IMR-90 (cell line): ENCODE data around the gene RPTOR. TPM values are rescaled to one million over a fixed set of nuclear protein-coding genes. Genes with fewer than 3 reads are reported as not detected.

Experiments
- ATAC-seq: fragments of 200-7000 bp; cut with Tn5 transposase; 2 replicates; pipeline ENCODE4 v1.9.1; 2020; ENCODE audit warnings: low read depth, mild to moderate bottlenecking, moderate library complexity
- BruUV-seq: library from RNA; stranded (reverse); fragments of 400-500 nt; replicated peaks from 2 replicates; lab custom pipeline; 2021; lab: Mats Ljungman, UMichigan
- CTCF ChIA-PET: fragments of 300-600 bp; formaldehyde crosslinking; extraction: SDS; loops from one replicate; lab custom pipeline; 2021; ENCODE audit warnings: antibody characterized with exemption; lab: Yijun Ruan, JAX
- POLR2A ChIA-PET: fragments of 300-600 bp; sonication (Branson Sonifier 250); formaldehyde crosslinking; loops from one replicate; lab custom pipeline; 2022; ENCODE audit warnings: antibody characterized with exemption; ENCODE audit not compliant: unreplicated experiment; lab: Charles Lee
- DNase-seq: peaks from one replicate; pipeline ENCODE4 v3.0.0; 2013
- H2AFZ ChIP-seq: replicated peaks from 2 replicates; pipeline ENCODE3; 2013; ENCODE audit warnings: low read length, mild to moderate bottlenecking; ENCODE audit not compliant: poor library complexity
- H2AK5ac ChIP-seq: 2 replicates; pipeline ENCODE4 v1.6.1; 2013; ENCODE audit warnings: low read depth, low read length, inconsistent platforms
- H2AK9ac ChIP-seq: replicated peaks from 2 replicates; pipeline ENCODE3; 2013; ENCODE audit warnings: mild to moderate bottlenecking, low read depth, low read length, moderate library complexity; ENCODE audit not compliant: poor library complexity
- H2BK120ac ChIP-seq: 2 replicates; pipeline ENCODE4 v1.6.1; 2013; ENCODE audit warnings: low read depth, low read length, inconsistent platforms
- H2BK15ac ChIP-seq: 3 replicates; pipeline ENCODE4 v1.6.1; 2013; ENCODE audit warnings: low read depth, low read length, inconsistent platforms
- H2BK20ac ChIP-seq: 2 replicates; pipeline ENCODE4 v1.6.1; 2013; ENCODE audit warnings: low read depth, mild to moderate bottlenecking, inconsistent platforms, low read length, moderate library complexity
- H2BK5ac ChIP-seq: 2 replicates; pipeline ENCODE4 v1.6.1; 2013; ENCODE audit warnings: mild to moderate bottlenecking, low read depth, low read length, inconsistent platforms; ENCODE audit not compliant: poor library complexity, severe bottlenecking
- H3K14ac ChIP-seq: replicated peaks from 2 replicates; pipeline ENCODE4 v1.6.1; 2013; ENCODE audit warnings: low read depth, low read length, inconsistent platforms
- H3K18ac ChIP-seq: 2 replicates; pipeline ENCODE4 v1.6.1; 2013; ENCODE audit warnings: low read depth, low read length, control low read depth
- H3K23ac ChIP-seq: 2 replicates; pipeline ENCODE4 v1.6.1; 2013; ENCODE audit warnings: low read depth, low read length, inconsistent platforms
- H3K27ac ChIP-seq: 2 replicates; pipeline ENCODE4 v1.5.1; 2013; ENCODE audit warnings: mild to moderate bottlenecking, control low read depth, low read length; ENCODE audit not compliant: insufficient read depth
- H3K27me3 ChIP-seq: 2 replicates; pipeline ENCODE4 v1.6.1; 2013; ENCODE audit warnings: low read length; ENCODE audit not compliant: control insufficient read depth, insufficient read depth
- H3K36me3 ChIP-seq: 2 replicates; pipeline ENCODE4 v1.6.1; 2013; ENCODE audit warnings: low read length, mixed read lengths; ENCODE audit not compliant: control insufficient read depth, insufficient read depth
- H3K4ac ChIP-seq: 2 replicates; pipeline ENCODE4 v1.6.1; 2013; ENCODE audit warnings: low read depth, low read length, inconsistent platforms
- H3K4me1 ChIP-seq: 2 replicates; pipeline ENCODE4 v1.6.1; 2013; ENCODE audit warnings: low read length, mixed read lengths; ENCODE audit not compliant: control insufficient read depth, insufficient read depth
- H3K4me2 ChIP-seq: 2 replicates; pipeline ENCODE4 v1.6.1; 2013; ENCODE audit warnings: low read depth, mild to moderate bottlenecking, control low read depth, low read length, moderate library complexity
- H3K4me3 ChIP-seq: 2 replicates; pipeline ENCODE4 v1.5.1; 2013; ENCODE audit warnings: low read depth, mild to moderate bottlenecking, control low read depth, low read length, moderate library complexity; ENCODE audit not compliant: insufficient read depth
- H3K56ac ChIP-seq: 2 replicates; pipeline ENCODE4 v1.6.1; 2013; ENCODE audit warnings: low read length, inconsistent platforms; ENCODE audit not compliant: insufficient read depth; ENCODE audit errors: extremely low read depth
- H3K79me1 ChIP-seq, 2 experiments: 2 replicates each; pipeline ENCODE4 v1.6.1; 2013; ENCODE audit warnings: low read length in 2 of 2, inconsistent platforms in 1 of 2, low read depth in 1 of 2
- H3K9ac ChIP-seq: 2 replicates; pipeline ENCODE4 v1.6.1; 2013; ENCODE audit warnings: low read depth, low read length, control low read depth
- H3K9me1 ChIP-seq: 2 replicates; pipeline ENCODE4 v1.6.1; 2013; ENCODE audit warnings: low read length, inconsistent platforms; ENCODE audit not compliant: insufficient read depth
- H3K9me3 ChIP-seq: 2 replicates; pipeline ENCODE4 v1.6.1; 2013; ENCODE audit warnings: low read length; ENCODE audit not compliant: control insufficient read depth, insufficient read depth
- H4K20me1 ChIP-seq: 2 replicates; pipeline ENCODE4 v1.6.1; 2013; ENCODE audit warnings: low read length, inconsistent platforms; ENCODE audit not compliant: insufficient read depth
- H4K5ac ChIP-seq: 2 replicates; pipeline ENCODE4 v1.6.1; 2013; ENCODE audit warnings: mild to moderate bottlenecking, low read depth, low read length, control low read depth
- H4K8ac ChIP-seq, 2 experiments: 2 replicates each; pipeline ENCODE4 v1.6.1; 2013; ENCODE audit warnings: low read depth in 2 of 2, low read length in 2 of 2, control low read depth in 1 of 2, inconsistent platforms in 1 of 2
- H4K91ac ChIP-seq: 2 replicates; pipeline ENCODE4 v1.6.1; 2013; ENCODE audit warnings: low read depth, low read length, inconsistent platforms; ENCODE audit not compliant: insufficient read depth
- CHD1 ChIP-seq: IDR thresholded peaks from 2 replicates; pipeline ENCODE4 v1.6.1; 2012; ENCODE audit warnings: low read depth, low read length, improper control_type of control experiment
- MAFK ChIP-seq: IDR thresholded peaks from 2 replicates; pipeline ENCODE4 v1.6.1; 2012; ENCODE audit warnings: low read depth, low read length, improper control_type of control experiment
- POLR2A ChIP-seq: IDR thresholded peaks from 2 replicates; pipeline ENCODE4 v1.6.1; 2012; ENCODE audit warnings: mild to moderate bottlenecking, low read depth, low read length
- RCOR1 ChIP-seq: IDR thresholded peaks from 2 replicates; pipeline ENCODE4 v1.6.1; 2012; ENCODE audit warnings: mild to moderate bottlenecking, low read length, improper control_type of control experiment; ENCODE audit not compliant: insufficient replicate concordance
- WGBS, 2 experiments: methylation state at CpG; one replicate each; pipeline versions ENCODE4 v1.1.5 to v1.1.7; 2013; ENCODE audit warnings: missing lambda C conversion rate in 2 of 2; ENCODE audit not compliant: insufficient read length in 1 of 2; ENCODE audit errors: extremely low coverage in 2 of 2; 5-methylcytosine and 5-hydroxymethylcytosine counted together
- dilution Hi-C: fragments of 300-500 bp; cut with HindIII; formaldehyde crosslinking; loops from one replicate; pipeline ENCODE4 v1.14.3; 2018; ENCODE audit warnings: low sequenced_read_pairs; ENCODE audit not compliant: unreplicated experiment
- in situ Hi-C: fragments of 300-500 bp; cut with MboI; formaldehyde crosslinking; loops from 3 replicates; pipeline ENCODE4 v1.14.3; 2019; ENCODE audit warnings: low sequenced_read_pairs, inconsistent platforms, mixed read lengths
- intact Hi-C: fragments of 100-400 bp; cut with micrococcal nuclease; formaldehyde crosslinking; loops from 2 replicates; pipeline ENCODE4 v1.10.0; 2022
- polyA plus RNA-seq, 3 experiments: library from polyadenylated mRNA; depleted of rRNA; stranded (reverse); fragments of >200 nt; gene quantifications; 2 replicates each; pipeline ENCODE4 v1.2.3, GENCODE V29; 2012; ENCODE audit warnings: low replicate concordance in 1 of 3
- total RNA-seq: library from RNA; depleted of rRNA; stranded (reverse); fragments of >200 nt; gene quantifications from 2 replicates; pipeline ENCODE4 v1.2.3, GENCODE V29; 2012

Gene RPTOR
- total and polyA plus RNA-seq, 2 of the 4 experiments (the other 2 are of a cell fraction): 10.8 to 14.7 TPM

GRCh38 chr17:80976701-80977100, 432.1 kb downstream of the RPTOR start:
- in situ Hi-C loops (loop anchor here (5.0 kb wide), 1 partner anchor 399 kb away; no protein-coding TSS in a partner anchor), intact Hi-C loops (no loop called here), dilution Hi-C loops (no loop called here)
- H4K8ac ChIP-seq: no peak overlapping the region
- no peaks in the 10 kb centered on the region for H3K27me3 ChIP-seq
- H3K14ac ChIP-seq: no peak overlapping the region
- no peak overlapping the region for H3K4ac ChIP-seq
- H3K18ac ChIP-seq: no peak overlapping the region
- no peak overlapping the region for H3K56ac ChIP-seq
- no peak overlapping the region for H3K9ac ChIP-seq
- ATAC-seq (no peak), DNase-seq (peak; percentile 16)
- H2BK5ac ChIP-seq: no peak overlapping the region
- CTCF ChIA-PET: no interaction called here
- no peak overlapping the region for H2AFZ ChIP-seq
- no peaks in the 10 kb centered on the region for H3K36me3 ChIP-seq
- H4K5ac ChIP-seq: no peak overlapping the region
- TF ChIP-seq MAFK: no peak
- no peak for TF ChIP-seq CHD1
- no peak for TF ChIP-seq POLR2A
- no peak for TF ChIP-seq RCOR1
- H2AK9ac ChIP-seq: no peak overlapping the region
- H2BK120ac ChIP-seq: no peak overlapping the region
- WGBS, 2 experiments: no CpG with 5 or more reads among the region's 3 CpGs
- no peak overlapping the region for H4K91ac ChIP-seq
- no peak overlapping the region for H2BK20ac ChIP-seq
- H4K20me1 ChIP-seq: no peaks in the 10 kb centered on the region
- no TSS peak for BruUV-seq
- H3K9me1 ChIP-seq: no peaks in the 10 kb centered on the region
- H3K9me3 ChIP-seq: peaks cover 2% of the 10 kb centered on the region
- no peaks in the 10 kb centered on the region for H3K4me1 ChIP-seq
- no peaks in the 10 kb centered on the region for H3K79me1 ChIP-seq
- POLR2A ChIA-PET: no interaction called here
- no peak overlapping the region for H3K27ac ChIP-seq
- H2AK5ac ChIP-seq: no peak overlapping the region
- H3K4me3 ChIP-seq: no peak overlapping the region
- no peak overlapping the region for H2BK15ac ChIP-seq
- no peak overlapping the region for H3K4me2 ChIP-seq
- no peak overlapping the region for H3K23ac ChIP-seq
